ENCODE results near the gene FXN. TPM values are rescaled to one million over a fixed set of nuclear protein-coding genes. Genes with fewer than 3 reads are reported as not detected.

FXN gene
- total RNA-seq, 2 donors from 2014 or later: 7.9 to 11.2 TPM

GRCh38 chr9:69054989-69055388 is 19.4 kb downstream of the FXN start:
- no peak for DNase-seq
- intact Hi-C loops (cut with DNase I, micrococcal nuclease): loop anchor here (2.0 to 10.0 kb wide), 3 partner anchors 137 to 480 kb away; no protein-coding TSS in a partner anchor
- no peak for ATAC-seq

GRCh38 chr9:69056191-69056815 is 20.8 kb downstream of the FXN start:
- ATAC-seq: no peak
- intact Hi-C loops (cut with DNase I, micrococcal nuclease): loop anchor here in 1 of 2 donors (10.0 kb wide), 1 partner anchor 478 kb away; no protein-coding TSS in a partner anchor
- DNase-seq: no peak

- intact Hi-C loops (cut with DNase I, micrococcal nuclease): loop anchor here in 1 of 2 donors (10.0 kb wide), 1 partner anchor 477 kb away; no protein-coding TSS in a partner anchor
- ATAC-seq (no peak), DNase-seq (no peak)
Measured at GRCh38 chr9:69058101-69058500, 22.5 kb downstream of the FXN start.

GRCh38 chr9:69060766-69061165 is 25.2 kb downstream of the FXN start:
- no peak for DNase-seq
- ATAC-seq: no peak
- intact Hi-C loops (cut with DNase I, micrococcal nuclease): no loop called here

DNA sequence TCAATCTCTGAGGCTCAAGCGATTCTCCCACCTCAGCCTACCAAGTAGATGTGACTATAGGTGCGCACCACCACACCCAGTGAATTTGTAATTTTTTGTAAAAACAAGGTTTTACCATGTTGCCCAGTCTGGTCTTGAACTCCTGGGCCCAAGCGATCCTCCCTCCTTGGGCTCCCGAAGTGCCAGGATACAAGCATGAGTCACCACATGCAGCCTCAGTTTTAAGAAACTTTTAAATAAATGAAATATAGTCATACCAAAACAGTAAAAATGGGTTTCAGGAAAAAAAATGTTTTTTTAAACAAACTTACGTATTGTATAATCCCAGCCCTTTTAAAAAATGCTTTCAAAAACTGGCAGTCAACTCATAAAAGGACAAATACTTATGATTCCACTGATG is 26.6 kb downstream of the FXN start:
- intact Hi-C loops (cut with DNase I, micrococcal nuclease): no loop called here
- no peak for ATAC-seq
- DNase-seq: no peak

GRCh38 chr9:69063839-69064238 is 28.3 kb downstream of the FXN start:
- no peak for ATAC-seq
- DNase-seq: no peak
- intact Hi-C loops (cut with DNase I, micrococcal nuclease): no loop called here

DNA sequence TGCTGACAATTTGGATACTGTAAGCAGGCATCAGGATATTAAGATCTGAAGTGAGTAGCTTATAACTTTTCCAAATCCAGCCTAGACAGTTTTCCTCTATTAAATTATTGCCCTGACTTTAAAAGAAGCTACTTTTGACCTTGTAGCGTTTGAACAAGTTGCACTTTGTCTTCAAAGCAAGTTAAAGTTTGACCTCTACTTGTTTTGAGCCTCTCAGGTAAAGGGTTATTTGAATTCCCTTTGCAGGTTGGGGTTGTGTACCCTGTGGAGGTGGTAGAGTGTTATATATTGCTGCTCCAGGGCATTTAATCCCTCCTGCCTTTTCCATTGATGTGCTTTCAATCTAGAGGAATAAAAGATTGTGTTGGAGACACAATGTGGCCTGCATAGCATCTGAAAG is 30.1 kb downstream of the FXN start:
- DNase-seq: no peak
- no peak for ATAC-seq
- intact Hi-C loops (cut with DNase I, micrococcal nuclease): no loop called here

GRCh38 chr9:69066955-69067354 is 31.4 kb downstream of the FXN start:
- intact Hi-C loops (cut with DNase I, micrococcal nuclease): no loop called here
- no peak for ATAC-seq
- DNase-seq: no peak

- no peak for DNase-seq
- intact Hi-C loops (cut with DNase I, micrococcal nuclease): no loop called here
- no peak for ATAC-seq
Measured at GRCh38 chr9:69070201-69070600, 34.6 kb downstream of the FXN start.

- intact Hi-C loops (cut with DNase I, micrococcal nuclease): no loop called here
- no peak for ATAC-seq
- DNase-seq: no peak
Measured at GRCh38 chr9:69071059-69071458, 35.5 kb downstream of the FXN start.

- ATAC-seq (no peak), DNase-seq (no peak)
- intact Hi-C loops (cut with DNase I, micrococcal nuclease): no loop called here
Measured at GRCh38 chr9:69073103-69073502, 37.6 kb downstream of the FXN start.

- ATAC-seq: no peak
- intact Hi-C loops (cut with DNase I, micrococcal nuclease): no loop called here
- no peak for DNase-seq
Measured at GRCh38 chr9:69074801-69075200, 39.2 kb downstream of the FXN start.

DNA sequence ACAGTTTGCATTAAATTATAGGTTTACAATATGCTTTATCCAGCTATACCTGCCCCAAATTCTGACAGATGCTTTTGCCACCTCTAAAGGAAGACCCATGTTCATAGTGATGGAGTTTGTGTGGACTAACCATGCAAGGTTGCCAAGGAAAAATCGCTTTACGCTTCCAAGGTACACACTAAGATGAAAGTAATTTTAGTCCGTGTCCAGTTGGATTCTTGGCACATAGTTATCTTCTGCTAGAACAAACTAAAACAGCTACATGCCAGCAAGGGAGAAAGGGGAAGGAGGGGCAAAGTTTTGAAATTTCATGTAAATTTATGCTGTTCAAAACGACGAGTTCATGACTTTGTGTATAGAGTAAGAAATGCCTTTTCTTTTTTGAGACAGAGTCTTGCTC is 41.0 kb downstream of the FXN start:
- intact Hi-C loops (cut with DNase I, micrococcal nuclease): no loop called here
- ATAC-seq: no peak
- no peak for DNase-seq

- no peak for ATAC-seq
- intact Hi-C loops (cut with DNase I, micrococcal nuclease): no loop called here
- DNase-seq: no peak
Measured at GRCh38 chr9:69078069-69078468, 42.5 kb downstream of the FXN start.

- intact Hi-C loops (cut with DNase I, micrococcal nuclease): no loop called here
- DNase-seq (no peak), ATAC-seq (no peak)
Measured at GRCh38 chr9:69078581-69078980, 43.0 kb downstream of the FXN start.

- DNase-seq (no peak), ATAC-seq (no peak)
- intact Hi-C loops (cut with DNase I, micrococcal nuclease): no loop called here
Measured at GRCh38 chr9:69079186-69079585, 43.6 kb downstream of the FXN start.

DNA sequence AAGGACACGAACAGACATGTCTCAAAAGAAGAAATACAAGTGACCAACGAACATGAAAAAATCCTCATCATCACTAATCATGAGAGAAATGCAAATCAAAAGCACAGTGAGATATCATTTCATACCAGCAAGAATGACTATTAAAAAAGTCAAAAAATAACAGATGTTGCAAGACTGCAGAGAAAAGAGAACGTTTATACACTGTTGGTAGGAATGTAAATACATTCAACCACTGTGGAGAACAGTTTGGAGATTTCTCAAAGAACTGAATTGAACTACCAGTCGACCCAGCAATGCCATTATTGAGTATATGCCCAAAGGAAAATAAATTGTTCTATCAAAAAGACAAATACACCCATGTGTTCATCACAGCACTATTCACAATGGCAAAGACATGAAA is 45.7 kb downstream of the FXN start:
- DNase-seq (no peak), ATAC-seq (no peak)
- intact Hi-C loops (cut with DNase I, micrococcal nuclease): no loop called here

GRCh38 chr9:69083321-69083720 is 47.8 kb downstream of the FXN start:
- ATAC-seq (no peak), DNase-seq (no peak)
- intact Hi-C loops (cut with DNase I, micrococcal nuclease): no loop called here

DNA sequence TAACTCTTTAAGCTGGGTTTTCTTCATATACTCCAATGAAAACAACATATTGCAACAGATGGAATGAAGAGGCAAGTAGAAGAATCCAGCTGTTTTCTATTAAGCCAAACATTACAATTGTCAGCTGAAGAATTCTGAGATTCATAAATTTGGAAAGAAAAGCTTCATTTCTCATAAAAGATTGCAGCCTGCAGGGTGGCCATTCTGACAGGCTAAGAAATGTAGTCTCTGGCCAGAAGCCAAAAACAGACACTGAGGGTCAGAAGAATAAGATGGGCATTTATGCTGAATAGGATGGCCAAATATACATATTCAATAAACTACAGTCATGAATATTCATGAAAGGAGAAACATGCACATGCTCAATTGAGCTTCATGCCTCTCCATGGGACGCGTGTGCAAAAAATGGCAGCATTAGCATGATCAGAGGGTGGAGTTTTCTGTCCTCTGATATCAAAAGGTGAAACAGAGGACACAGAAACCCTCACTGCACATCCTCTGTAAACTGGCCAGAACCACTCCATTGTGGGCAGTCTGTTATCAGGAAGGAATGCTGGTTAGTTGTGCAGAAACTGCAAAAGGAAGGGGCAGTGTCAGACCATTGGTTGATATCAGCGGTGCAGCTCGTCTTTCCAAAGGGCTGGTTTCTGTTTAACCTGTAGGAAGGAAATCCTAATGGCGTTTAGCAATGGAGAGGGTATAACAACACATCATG is 50.2 kb downstream of the FXN start:
- ATAC-seq: no peak
- no peak for DNase-seq
- intact Hi-C loops (cut with DNase I, micrococcal nuclease): no loop called here

- no peak for DNase-seq
- ATAC-seq: peak; percentile 63
- intact Hi-C loops (cut with DNase I, micrococcal nuclease): no loop called here
Measured at GRCh38 chr9:69086312-69086711, 50.8 kb downstream of the FXN start.

DNA sequence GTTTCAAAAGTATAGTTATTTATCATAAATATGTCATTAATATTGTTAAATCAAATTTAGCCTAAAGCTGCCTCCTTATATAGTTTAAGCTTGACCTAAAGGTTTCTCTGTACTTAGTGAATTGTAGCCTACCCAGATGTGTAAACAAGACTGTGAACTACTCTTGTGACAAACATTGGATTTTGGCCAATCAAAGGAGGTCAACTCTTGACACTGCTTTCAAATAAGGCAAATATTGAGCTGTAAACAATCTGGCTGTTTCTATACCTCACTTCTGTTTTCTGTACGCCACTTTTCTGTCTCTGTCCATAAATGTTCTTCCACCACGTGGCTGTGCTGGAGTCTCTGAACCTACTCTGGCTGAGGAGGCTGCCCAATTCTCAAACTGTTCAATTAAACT is 51.2 kb downstream of the FXN start:
- peak; percentile 74 for ATAC-seq
- intact Hi-C loops (cut with DNase I, micrococcal nuclease): no loop called here
- DNase-seq: no peak
